ENCODE results near the gene ARHGEF5.
A peak's percentile ranks its signal among the peaks of the same experiment; 100 is the strongest.

Gene ARHGEF5

DNA sequence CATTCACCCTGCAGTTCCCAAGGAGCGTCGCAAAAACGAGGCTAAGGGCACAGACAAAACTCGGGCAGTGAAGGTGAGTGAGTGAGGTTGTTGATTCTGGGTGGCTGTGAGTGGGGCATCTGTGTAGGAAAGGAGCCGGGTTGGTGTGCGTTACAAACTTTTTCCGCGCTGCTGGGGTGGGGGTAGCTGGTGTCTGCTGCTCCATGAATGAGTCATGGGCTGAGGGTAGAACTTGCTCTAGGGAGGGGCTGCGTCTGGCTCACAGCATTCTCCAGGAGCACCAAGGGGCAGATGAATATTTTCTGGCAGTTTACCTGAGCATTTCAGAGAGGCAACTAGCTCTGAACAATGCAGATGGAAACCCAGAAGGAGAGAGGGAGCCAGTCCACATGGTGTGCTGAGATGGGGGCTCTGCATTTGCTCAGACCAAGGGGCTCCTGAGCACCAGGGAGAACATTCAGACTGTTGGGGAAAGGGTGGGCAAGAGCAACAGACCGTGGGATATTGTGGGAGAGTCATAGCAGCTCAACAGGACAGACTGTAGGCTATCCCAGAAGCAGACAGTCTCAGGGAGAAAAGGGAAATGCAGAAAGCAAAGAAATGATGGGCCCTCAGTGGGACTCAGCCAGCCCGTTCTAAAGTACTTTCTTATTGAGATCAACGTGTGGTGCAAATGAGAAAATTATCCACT is 29.5 kb downstream of the ARHGEF5 start:
- DNase-seq: no peak
- TF ChIP-seq, protein P1, sequence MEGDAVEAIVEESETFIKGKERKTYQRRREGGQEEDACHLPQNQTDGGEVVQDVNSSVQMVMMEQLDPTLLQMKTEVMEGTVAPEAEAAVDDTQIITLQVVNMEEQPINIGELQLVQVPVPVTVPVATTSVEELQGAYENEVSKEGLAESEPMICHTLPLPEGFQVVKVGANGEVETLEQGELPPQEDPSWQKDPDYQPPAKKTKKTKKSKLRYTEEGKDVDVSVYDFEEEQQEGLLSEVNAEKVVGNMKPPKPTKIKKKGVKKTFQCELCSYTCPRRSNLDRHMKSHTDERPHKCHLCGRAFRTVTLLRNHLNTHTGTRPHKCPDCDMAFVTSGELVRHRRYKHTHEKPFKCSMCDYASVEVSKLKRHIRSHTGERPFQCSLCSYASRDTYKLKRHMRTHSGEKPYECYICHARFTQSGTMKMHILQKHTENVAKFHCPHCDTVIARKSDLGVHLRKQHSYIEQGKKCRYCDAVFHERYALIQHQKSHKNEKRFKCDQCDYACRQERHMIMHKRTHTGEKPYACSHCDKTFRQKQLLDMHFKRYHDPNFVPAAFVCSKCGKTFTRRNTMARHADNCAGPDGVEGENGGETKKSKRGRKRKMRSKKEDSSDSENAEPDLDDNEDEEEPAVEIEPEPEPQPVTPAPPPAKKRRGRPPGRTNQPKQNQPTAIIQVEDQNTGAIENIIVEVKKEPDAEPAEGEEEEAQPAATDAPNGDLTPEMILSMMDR (IDR thresholded peaks at IDR 0.05; ENCODE audit: low read depth, low read length): no peak
- Histone ChIP-seq H3K9me3 (ENCODE audit: severe bottlenecking) (no peaks in the 10 kb centered on the region), H3K27ac (no peak overlapping the region), H3K27me3 (ENCODE audit: insufficient read depth, low read depth, severe bottlenecking) (no peaks in the 10 kb centered on the region), H3K4me3 (ENCODE audit: low read depth, low read length) (no peak overlapping the region), H3K36me3 (no peaks in the 10 kb centered on the region)

DNA sequence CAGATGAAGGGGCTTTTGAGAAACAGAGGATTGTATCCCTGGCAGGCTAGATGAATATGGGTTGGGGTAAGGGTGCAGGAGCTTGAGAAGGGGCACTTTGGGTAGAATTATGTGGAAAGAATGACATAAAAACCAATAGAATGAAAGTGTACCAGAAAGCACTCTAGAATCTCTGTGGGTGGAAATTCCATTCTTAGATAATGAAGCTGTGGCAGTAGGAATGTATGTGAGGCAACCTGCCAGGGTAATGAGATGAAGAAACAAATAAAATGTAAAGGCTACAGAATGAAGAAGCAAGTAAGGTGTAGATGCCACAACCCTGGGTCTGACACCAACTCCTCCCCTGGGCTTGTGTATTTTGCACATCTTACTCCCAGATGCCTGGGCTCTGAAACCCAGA is 31.5 kb downstream of the ARHGEF5 start:
- H3K9me3 ChIP-seq (ENCODE audit: severe bottlenecking): no peaks in the 10 kb centered on the region
- no peaks in the 10 kb centered on the region for H3K27me3 ChIP-seq (ENCODE audit: insufficient read depth, low read depth, severe bottlenecking)
- TF ChIP-seq, protein P1 (IDR thresholded peaks at IDR 0.05; ENCODE audit: low read depth, low read length): no peak
- H3K4me3 ChIP-seq (ENCODE audit: low read depth, low read length): no peak overlapping the region
- H3K36me3 ChIP-seq: no peaks in the 10 kb centered on the region
- no peak overlapping the region for H3K27ac ChIP-seq
- DNase-seq: no peak

DNA sequence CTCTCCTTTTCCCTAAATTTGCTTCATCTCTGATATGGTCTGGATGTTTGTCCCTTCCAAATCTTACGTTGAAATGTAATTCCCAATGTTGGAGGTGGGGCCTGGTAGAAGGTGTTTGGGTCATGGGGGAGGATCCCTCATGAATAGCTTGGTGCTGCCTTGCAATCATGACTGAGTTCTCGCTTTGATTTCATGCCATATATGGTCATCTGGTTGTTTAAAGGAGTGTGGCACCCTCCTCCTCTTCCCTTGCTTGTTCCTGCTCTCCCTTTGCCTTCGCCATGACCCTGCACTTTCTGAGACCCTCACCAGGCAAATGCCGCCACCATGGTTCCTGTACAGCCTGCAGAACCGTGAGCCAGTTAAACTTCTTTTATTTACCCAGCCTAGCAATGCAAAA is 33.7 kb downstream of the ARHGEF5 start:
- TF ChIP-seq, protein P1 (IDR thresholded peaks at IDR 0.05; ENCODE audit: low read depth, low read length): no peak
- Histone ChIP-seq H3K9me3 (ENCODE audit: severe bottlenecking) (no peaks in the 10 kb centered on the region), H3K27ac (no peak overlapping the region), H3K27me3 (ENCODE audit: insufficient read depth, low read depth, severe bottlenecking) (no peaks in the 10 kb centered on the region), H3K36me3 (no peaks in the 10 kb centered on the region), H3K4me3 (ENCODE audit: low read depth, low read length) (no peak overlapping the region)
- DNase-seq: no peak

DNA sequence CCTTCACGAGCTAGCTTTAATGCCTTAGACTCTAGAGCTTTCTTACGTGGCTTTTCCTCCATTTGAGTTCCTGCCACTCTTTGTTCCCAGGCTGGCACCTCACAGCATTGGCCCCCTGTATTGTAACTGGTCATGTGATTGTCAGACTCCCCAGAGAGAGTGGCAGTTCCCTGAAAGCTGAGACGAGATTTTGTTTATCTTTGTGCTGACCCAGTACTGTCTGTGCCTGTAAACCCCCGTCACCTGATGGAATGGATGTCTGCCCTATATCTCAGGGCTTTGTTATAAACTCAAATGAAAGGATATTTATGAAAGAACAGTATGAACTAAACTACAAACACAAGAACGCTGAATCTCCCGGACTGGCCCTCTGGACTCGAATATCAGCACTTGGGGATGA is 35.3 kb downstream of the ARHGEF5 start:
- no peaks in the 10 kb centered on the region for H3K9me3 ChIP-seq (ENCODE audit: severe bottlenecking)
- no peak for DNase-seq
- no peak overlapping the region for H3K4me3 ChIP-seq (ENCODE audit: low read depth, low read length)
- H3K27me3 ChIP-seq (ENCODE audit: insufficient read depth, low read depth, severe bottlenecking): no peaks in the 10 kb centered on the region
- TF ChIP-seq, protein P1 (IDR thresholded peaks at IDR 0.05; ENCODE audit: low read depth, low read length): no peak
- H3K27ac ChIP-seq: no peak overlapping the region
- no peaks in the 10 kb centered on the region for H3K36me3 ChIP-seq

DNA sequence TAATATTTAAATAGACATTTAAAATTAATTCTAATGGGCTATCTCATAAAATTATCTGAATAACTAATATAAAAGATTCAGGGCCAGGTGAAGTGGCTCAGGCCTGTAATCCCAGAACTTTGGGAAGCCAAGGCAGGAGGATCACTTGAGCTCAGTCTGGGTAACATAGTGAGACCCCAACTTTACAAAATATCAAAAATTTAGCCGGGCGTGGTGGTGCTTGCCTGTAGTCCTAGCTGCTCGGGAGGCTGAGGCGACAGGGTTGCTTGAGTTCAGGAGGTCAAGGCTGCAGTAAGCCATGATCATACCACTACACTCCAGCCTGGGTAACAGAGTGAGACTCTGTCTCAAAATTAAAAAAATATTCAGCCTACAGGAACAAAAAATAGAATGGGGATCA is 35.8 kb downstream of the ARHGEF5 start:
- H3K36me3 ChIP-seq: no peaks in the 10 kb centered on the region
- H3K4me3 ChIP-seq (ENCODE audit: low read depth, low read length): no peak overlapping the region
- no peaks in the 10 kb centered on the region for H3K27me3 ChIP-seq (ENCODE audit: insufficient read depth, low read depth, severe bottlenecking)
- no peak for DNase-seq
- no peaks in the 10 kb centered on the region for H3K9me3 ChIP-seq (ENCODE audit: severe bottlenecking)
- no peak overlapping the region for H3K27ac ChIP-seq
- TF ChIP-seq, protein P1 (IDR thresholded peaks at IDR 0.05; ENCODE audit: low read depth, low read length): no peak

DNA sequence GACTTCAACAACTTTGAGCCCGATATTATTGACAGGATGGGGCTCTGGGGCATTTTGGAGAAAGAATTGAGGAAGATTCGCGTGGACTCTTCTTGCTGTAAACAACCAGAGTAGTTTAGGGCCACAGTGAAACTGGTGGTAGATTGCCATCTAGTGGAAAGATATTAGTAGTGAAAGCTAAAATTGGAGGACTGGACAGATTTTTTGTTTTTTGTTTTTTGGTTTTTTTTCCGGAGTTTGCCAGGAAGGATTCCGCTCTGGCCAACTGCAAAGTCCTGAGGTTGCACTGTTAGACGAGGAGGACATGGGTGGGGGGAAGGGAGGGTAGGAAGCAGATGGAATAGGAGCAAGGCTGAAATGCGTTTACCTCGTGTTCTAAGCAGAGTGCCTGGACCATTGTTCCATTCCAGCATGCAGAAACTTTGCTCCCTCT is 36.6 kb downstream of the ARHGEF5 start:
- no peaks in the 10 kb centered on the region for H3K27me3 ChIP-seq (ENCODE audit: insufficient read depth, low read depth, severe bottlenecking)
- no peak for DNase-seq
- no peaks in the 10 kb centered on the region for H3K36me3 ChIP-seq
- TF ChIP-seq, protein P1 (IDR thresholded peaks at IDR 0.05; ENCODE audit: low read depth, low read length): peak; percentile 47; the same call in 1 of the 2 replicates
- no peak overlapping the region for H3K4me3 ChIP-seq (ENCODE audit: low read depth, low read length)
- H3K27ac ChIP-seq: no peak overlapping the region
- no peaks in the 10 kb centered on the region for H3K9me3 ChIP-seq (ENCODE audit: severe bottlenecking)
